ENCODE results near the gene CCNL2.
"Not testable (repeated sequence)": the region's sequence is repeated elsewhere in the genome, so short reads cannot be mapped to it uniquely, and the experiment has no call there.

Gene CCNL2

GRCh38 chr1:1432274-1432950, 33.3 kb upstream of the CCNL2 start:
- DNase-seq (ENCODE audit: low spot score), result no peak

- DNase-seq (ENCODE audit: low spot score), result no peak
Observed at GRCh38 chr1:1431845-1432273, 32.7 kb upstream of the CCNL2 start.

DNA sequence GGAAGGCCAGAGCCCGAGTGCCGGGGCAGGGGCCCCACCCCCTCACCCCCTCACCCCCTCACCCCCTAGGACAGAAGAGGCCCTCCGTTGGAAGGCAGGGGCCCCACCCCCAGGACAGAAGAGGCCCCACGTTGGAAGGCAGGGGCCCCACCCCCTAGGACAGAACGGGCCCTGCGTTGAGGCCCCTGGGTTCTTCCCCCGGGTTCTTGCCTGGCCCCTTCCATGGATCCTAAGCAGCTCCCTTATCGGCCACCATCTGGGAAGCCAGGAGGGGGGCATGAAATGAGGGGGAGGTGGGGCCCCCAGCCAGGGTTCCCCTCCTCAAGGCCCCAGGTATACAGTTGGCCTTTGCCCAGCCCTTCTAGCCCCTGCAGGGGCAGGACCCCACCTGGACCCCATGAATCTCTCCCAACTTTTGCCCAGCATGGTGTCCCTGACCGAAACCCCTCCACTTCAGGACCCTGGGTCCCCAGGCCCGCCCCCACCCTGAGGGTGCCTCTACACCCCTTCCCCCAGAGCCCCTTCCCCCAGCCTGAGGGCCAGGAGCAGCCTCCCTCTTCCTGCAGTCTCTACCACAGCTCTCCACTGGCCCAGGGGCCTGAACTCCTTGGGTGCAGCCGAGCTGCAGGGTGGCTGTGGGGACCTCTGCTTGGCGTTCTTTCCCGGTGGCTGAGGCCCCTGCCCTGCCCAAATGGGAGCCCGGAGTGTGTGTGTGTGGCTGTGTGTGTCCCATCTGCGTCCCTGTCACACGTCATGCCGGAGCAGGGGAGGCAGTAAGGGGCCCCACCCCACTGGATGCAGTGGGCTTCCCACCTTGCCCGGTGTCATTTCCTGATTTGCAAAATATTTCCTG, 32.1 kb upstream of the CCNL2 start:
- DNase-seq (ENCODE audit: low spot score), result no peak

GRCh38 chr1:1430114-1430982, 31.2 kb upstream of the CCNL2 start:
- no peak for DNase-seq (ENCODE audit: low spot score)

DNA sequence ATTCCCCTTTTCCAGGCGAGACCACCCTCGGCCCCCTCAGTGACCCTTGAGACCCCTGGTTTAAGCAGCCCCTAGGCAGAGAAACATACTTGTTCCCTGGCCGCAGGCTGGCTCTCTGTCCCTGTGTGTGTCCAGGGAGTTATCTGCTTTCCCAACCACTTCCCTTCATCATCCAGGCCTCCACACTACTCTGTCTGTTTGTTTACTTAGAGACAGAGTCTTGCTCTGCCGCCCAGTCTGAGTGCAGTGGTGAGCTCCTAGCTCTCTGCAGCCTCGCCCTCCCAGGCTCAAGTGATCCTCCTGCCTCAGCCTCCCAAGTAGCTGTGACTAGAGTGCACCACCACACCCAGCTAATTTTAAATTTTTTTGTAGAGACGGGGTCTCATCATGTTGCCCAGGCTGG, 30.5 kb upstream of the CCNL2 start:
- DNase-seq (ENCODE audit: low spot score), result no peak

- not testable (repeated sequence) for DNase-seq (ENCODE audit: low spot score)
Observed at GRCh38 chr1:1428967-1429366, 29.8 kb upstream of the CCNL2 start.

- no peak for DNase-seq (ENCODE audit: low spot score)
Observed at GRCh38 chr1:1428174-1428573, 29.0 kb upstream of the CCNL2 start.

DNA sequence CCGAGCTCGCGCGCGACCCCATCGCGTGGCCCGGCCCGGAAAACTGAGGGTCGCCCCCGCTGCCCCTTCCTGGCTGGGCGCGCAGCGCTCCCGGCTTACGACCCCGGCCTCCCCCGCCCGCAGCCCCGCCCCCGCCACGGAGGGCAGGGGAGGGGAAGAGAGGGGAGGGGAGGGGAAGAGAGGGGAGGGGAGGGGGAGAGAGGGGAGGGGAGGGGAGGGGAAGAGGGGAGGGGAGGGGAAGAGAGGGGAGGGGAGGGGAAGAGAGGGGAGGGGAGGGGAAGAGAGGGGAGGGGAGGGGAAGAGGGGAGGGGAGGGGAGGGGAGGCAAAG, 28.6 kb upstream of the CCNL2 start:
- DNase-seq (ENCODE audit: low spot score), result no peak

DNA sequence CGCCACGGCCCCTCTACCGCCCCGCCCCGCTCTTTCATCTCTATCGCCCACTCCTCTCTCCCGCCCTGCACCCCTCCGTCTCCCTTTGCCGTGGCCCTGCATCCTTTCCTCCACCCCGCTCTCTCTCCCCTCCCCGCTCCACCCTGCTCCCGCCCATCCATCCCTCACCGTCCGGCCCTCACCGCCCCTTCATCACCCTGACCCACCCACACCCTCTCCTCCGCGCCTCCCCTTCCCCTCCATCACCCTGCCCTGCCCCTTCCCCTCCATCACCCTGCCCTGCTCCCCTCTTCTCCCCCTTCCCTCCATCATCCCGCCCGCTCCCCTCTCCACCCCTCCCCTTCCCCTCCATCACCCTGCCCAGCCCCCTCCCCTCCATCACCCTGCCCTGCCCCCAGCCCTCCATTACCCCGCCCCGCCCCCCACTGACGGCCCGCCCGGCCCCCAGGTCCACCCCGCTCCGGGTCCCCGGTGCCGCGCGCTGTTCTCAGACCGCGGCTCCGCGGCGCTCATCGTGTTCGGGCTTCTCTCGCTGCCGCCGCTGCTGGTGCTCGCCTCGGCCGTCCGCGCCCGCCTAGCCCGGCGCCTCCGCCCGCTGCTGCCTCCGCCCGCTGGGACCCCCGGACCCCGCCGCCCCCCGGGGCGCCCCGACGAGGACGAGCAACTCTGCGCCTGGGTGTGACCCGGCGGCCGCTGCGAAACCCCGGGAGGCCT, 28.1 kb upstream of the CCNL2 start:
- no peak for DNase-seq (ENCODE audit: low spot score)

GRCh38 chr1:1426496-1427105, 27.5 kb upstream of the CCNL2 start:
- DNase-seq (ENCODE audit: low spot score), result no peak

DNA sequence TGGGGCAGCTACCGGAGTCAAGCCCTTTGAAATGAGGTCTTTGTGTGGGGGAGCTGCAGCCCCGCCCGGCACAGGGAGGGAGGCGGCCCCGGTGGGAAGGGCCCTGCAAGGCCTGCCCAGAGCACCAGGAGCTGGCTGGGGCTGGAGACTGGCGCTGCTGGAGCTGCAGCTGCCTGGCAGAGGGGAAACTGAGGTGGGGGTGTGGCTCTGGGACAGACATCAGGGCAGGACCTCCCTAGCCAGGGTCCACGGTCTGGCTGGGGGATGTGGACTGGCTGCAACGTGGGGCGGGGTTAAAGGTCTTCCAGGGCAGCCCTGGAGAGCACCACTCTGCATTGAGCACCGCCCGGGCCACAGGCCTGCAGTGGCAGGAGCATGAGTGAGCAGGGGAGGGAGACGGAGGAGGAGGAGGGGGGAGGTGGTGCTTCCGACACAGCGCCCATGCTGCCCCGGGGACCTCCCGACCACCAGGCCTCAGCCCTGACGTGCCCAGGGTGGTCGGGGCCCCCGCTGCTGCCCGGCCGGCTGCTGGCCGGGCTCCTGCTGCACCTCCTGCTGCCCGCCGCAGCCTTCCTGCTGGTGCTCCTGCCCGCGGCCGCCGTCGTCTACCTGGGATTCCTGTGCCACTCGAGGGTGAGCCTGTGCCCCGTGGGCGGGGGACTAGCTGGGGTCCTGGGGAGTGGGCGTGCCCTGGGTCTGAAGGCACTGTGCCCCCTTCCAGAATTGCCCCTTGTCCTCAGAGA, 26.8 kb upstream of the CCNL2 start:
- no peak for DNase-seq (ENCODE audit: low spot score)

DNA sequence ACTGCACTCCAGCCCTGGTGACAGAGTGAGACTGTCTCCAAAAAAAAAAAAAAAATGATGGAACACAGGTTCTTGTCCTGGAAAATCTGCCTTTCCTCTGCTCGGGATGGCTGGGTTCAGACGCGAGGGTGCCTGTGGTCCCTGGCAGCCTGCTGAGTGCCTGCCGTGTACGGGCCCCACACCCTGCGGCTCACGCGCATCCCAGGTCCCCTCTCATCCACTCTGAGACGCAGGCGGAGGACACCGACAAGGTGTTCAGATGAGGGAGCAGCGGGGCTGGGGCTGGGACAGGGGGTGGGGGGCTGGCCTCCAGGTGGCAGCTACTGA, 26.3 kb upstream of the CCNL2 start:
- DNase-seq (ENCODE audit: low spot score), result no peak

GRCh38 chr1:1424707-1425106, 25.6 kb upstream of the CCNL2 start:
- DNase-seq (ENCODE audit: low spot score), result no peak

DNA sequence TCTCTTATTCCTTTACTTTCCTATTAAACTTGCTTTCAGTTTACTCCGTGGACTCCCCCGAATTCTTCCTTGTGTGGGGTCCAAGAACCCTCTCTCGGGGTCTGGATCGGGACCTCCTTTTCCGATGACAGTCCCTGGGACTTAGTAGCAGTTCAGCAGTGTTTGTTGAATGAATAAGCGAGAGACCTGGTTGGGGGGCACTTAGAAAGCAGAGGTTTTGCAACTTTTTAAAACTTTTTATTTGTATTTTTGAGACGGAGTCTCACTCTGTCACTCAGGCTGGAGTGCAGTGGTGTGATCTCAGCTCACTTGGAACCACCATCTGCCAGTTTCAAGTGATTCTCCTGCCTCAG, 24.1 kb upstream of the CCNL2 start:
- DNase-seq (ENCODE audit: low spot score), result no peak

- no peak for DNase-seq (ENCODE audit: low spot score)
Observed at GRCh38 chr1:1422465-1423244, 23.5 kb upstream of the CCNL2 start.

GRCh38 chr1:1421907-1422464, 22.9 kb upstream of the CCNL2 start:
- no peak for DNase-seq (ENCODE audit: low spot score)

GRCh38 chr1:1421147-1421906, 22.2 kb upstream of the CCNL2 start, which contains the start of gene ANKRD65:
Gene ANKRD65 (minus strand): TSS chr1:1421276. CDS start chr1:1421005, 271 bp downstream.
- no peak for DNase-seq (ENCODE audit: low spot score)

GRCh38 chr1:1420654-1421141, 21.6 kb upstream of the CCNL2 start:
- DNase-seq (ENCODE audit: low spot score), result no peak
